NCI-H82 (cell line): ENCODE results near the gene CTNNA3.
"Not testable (repeated sequence)": the region's sequence is repeated elsewhere in the genome, so short reads cannot be mapped to it uniquely, and the experiment has no call there.

Experiments
- DNase-seq: peaks from one replicate; lab custom pipeline; 2025; lab: John Stamatoyannopoulos, UW

The CTNNA3 gene

GRCh38 chr10:67246066-67246555 is 449.9 kb downstream of the CTNNA3 start:
- DNase-seq, result no peak

- DNase-seq, result peak; percentile 20
These were observed 453.5 kb downstream of the CTNNA3 start for GRCh38 chr10:67242528-67242927.

- no peak for DNase-seq
These were observed 454.5 kb downstream of the CTNNA3 start for GRCh38 chr10:67241451-67241850.

- no peak for DNase-seq
These were observed 456.0 kb downstream of the CTNNA3 start for GRCh38 chr10:67239864-67240497.

GRCh38 chr10:67230680-67231500 is 465.1 kb downstream of the CTNNA3 start:
- DNase-seq, result not testable (repeated sequence)

- DNase-seq, result no peak
These were observed 470.8 kb downstream of the CTNNA3 start for GRCh38 chr10:67225226-67225625.

- no peak for DNase-seq
These were observed 471.4 kb downstream of the CTNNA3 start for GRCh38 chr10:67224553-67224952.

GRCh38 chr10:67222934-67223333 is 473.1 kb downstream of the CTNNA3 start:
- DNase-seq, result no peak

GRCh38 chr10:67221939-67222494 is 474.0 kb downstream of the CTNNA3 start:
- no peak for DNase-seq

GRCh38 chr10:67211680-67212079 is 484.3 kb downstream of the CTNNA3 start:
- DNase-seq, result no peak

GRCh38 chr10:67207923-67208322 is 488.1 kb downstream of the CTNNA3 start:
- DNase-seq, result not testable (repeated sequence)

GRCh38 chr10:67200913-67201564 is 495.0 kb downstream of the CTNNA3 start:
- DNase-seq, result no peak

- DNase-seq, result no peak
These were observed 520.6 kb downstream of the CTNNA3 start for GRCh38 chr10:67175354-67175753.

GRCh38 chr10:67173787-67174186 is 522.2 kb downstream of the CTNNA3 start:
- DNase-seq, result no peak

GRCh38 chr10:67171970-67172369 is 524.0 kb downstream of the CTNNA3 start:
- peak; percentile 74 for DNase-seq

GRCh38 chr10:67156239-67156638 is 539.8 kb downstream of the CTNNA3 start:
- DNase-seq, result no peak

GRCh38 chr10:67151471-67151870 is 544.5 kb downstream of the CTNNA3 start:
- DNase-seq, result peak; percentile 19

- DNase-seq, result no peak
These were observed 551.5 kb downstream of the CTNNA3 start for GRCh38 chr10:67144530-67144929.

- DNase-seq, result no peak
These were observed 554.7 kb downstream of the CTNNA3 start for GRCh38 chr10:67141300-67141699.

- DNase-seq, result no peak
These were observed 555.4 kb downstream of the CTNNA3 start for GRCh38 chr10:67140641-67141040.

- no peak for DNase-seq
These were observed 568.6 kb downstream of the CTNNA3 start for GRCh38 chr10:67127441-67127840.

GRCh38 chr10:67119651-67120050 is 576.3 kb downstream of the CTNNA3 start:
- no peak for DNase-seq
